HUES64 (cell line): ENCODE results near the gene P2RY13.

Experiments used
- H3K27ac ChIP-seq: 2 replicates; pipeline ENCODE4 v1.7.0; 2013; ENCODE audit warnings: low read depth, low read length, inconsistent platforms
- H3K27me3 ChIP-seq: 2 replicates; pipeline ENCODE4 v1.6.1; 2013; ENCODE audit warnings: mild to moderate bottlenecking, low read length; ENCODE audit not compliant: insufficient read depth
- H3K36me3 ChIP-seq: 2 replicates; pipeline ENCODE4 v1.6.1; 2013; ENCODE audit warnings: mild to moderate bottlenecking, low read length; ENCODE audit not compliant: insufficient read depth
- H3K4me1 ChIP-seq: 2 replicates; pipeline ENCODE4 v1.6.1; 2013; ENCODE audit warnings: mild to moderate bottlenecking, low read length, moderate library complexity; ENCODE audit not compliant: insufficient read depth
- H3K4me3 ChIP-seq: 2 replicates; pipeline ENCODE4 v1.5.1; 2013; ENCODE audit warnings: mild to moderate bottlenecking, low read length, moderate library complexity
- H3K9ac ChIP-seq: 2 replicates; pipeline ENCODE4 v1.6.1; 2013; ENCODE audit warnings: mild to moderate bottlenecking, low read depth, low read length
- H3K9me3 ChIP-seq: 2 replicates; pipeline ENCODE4 v1.6.1; 2013; ENCODE audit warnings: low read depth, low read length; ENCODE audit not compliant: insufficient read depth
- WGBS: fragments of 150-250, 120-280 bp; methylation state at CpG from one replicate; pipeline ENCODE4 v1.1.7; 2013; ENCODE audit warnings: missing lambda C conversion rate; 5-methylcytosine and 5-hydroxymethylcytosine counted together

P2RY13 gene

GRCh38 chr3:151307583-151308488 is 21.5 kb downstream of the P2RY13 start:
- Histone ChIP-seq H3K9ac (no peak overlapping the region), H3K27ac (no peak overlapping the region), H3K4me3 (no peak overlapping the region), H3K36me3 (no peaks in the 10 kb centered on the region), H3K27me3 (no peaks in the 10 kb centered on the region), H3K9me3 (no peaks in the 10 kb centered on the region), H3K4me1 (peaks cover 31% of the 10 kb centered on the region)
- WGBS = 89% methylated on average over 1 of the region's 1 CpG

GRCh38 chr3:151307131-151307530 is 22.2 kb downstream of the P2RY13 start:
- Histone ChIP-seq H3K27ac (no peak overlapping the region), H3K27me3 (no peaks in the 10 kb centered on the region), H3K9me3 (no peaks in the 10 kb centered on the region), H3K36me3 (no peaks in the 10 kb centered on the region), H3K4me3 (no peak overlapping the region), H3K9ac (no peak overlapping the region), H3K4me1 (peaks cover 28% of the 10 kb centered on the region)

- no peaks in the 10 kb centered on the region for H3K36me3 ChIP-seq
- H3K9ac ChIP-seq = no peak overlapping the region
- no peaks in the 10 kb centered on the region for H3K9me3 ChIP-seq
- 89% methylated on average over 6 of the region's 6 CpGs for WGBS
- peaks cover 28% of the 10 kb centered on the region for H3K4me1 ChIP-seq
- H3K4me3 ChIP-seq = no peak overlapping the region
- no peaks in the 10 kb centered on the region for H3K27me3 ChIP-seq
- no peak overlapping the region for H3K27ac ChIP-seq
These were observed 23.1 kb downstream of the P2RY13 start for GRCh38 chr3:151306168-151306810.

GRCh38 chr3:151305775-151306151 is 23.6 kb downstream of the P2RY13 start:
- Histone ChIP-seq H3K4me3 (no peak overlapping the region), H3K4me1 (peaks cover 28% of the 10 kb centered on the region), H3K36me3 (no peaks in the 10 kb centered on the region), H3K27me3 (no peaks in the 10 kb centered on the region), H3K9me3 (no peaks in the 10 kb centered on the region), H3K9ac (no peak overlapping the region), H3K27ac (peak overlapping the region; percentile 38; the same call in 1 of the 2 replicates)
- 81% methylated on average over 4 of the region's 4 CpGs for WGBS

- WGBS = 51% methylated on average over 7 of the region's 7 CpGs
- no peaks in the 10 kb centered on the region for H3K36me3 ChIP-seq
- H3K4me1 ChIP-seq = peaks cover 28% of the 10 kb centered on the region
- H3K27me3 ChIP-seq = no peaks in the 10 kb centered on the region
- H3K9me3 ChIP-seq = no peaks in the 10 kb centered on the region
- H3K9ac ChIP-seq = no peak overlapping the region; the same call in 1 of the 2 replicates
- H3K27ac ChIP-seq = peak overlapping the region; percentile 57; the same call in 1 of the 2 replicates
- H3K4me3 ChIP-seq = no peak overlapping the region
These were observed 24.1 kb downstream of the P2RY13 start for GRCh38 chr3:151305060-151305774.

GRCh38 chr3:151303751-151304150 is 25.6 kb downstream of the P2RY13 start:
- no peak overlapping the region for H3K9ac ChIP-seq
- H3K36me3 ChIP-seq = no peaks in the 10 kb centered on the region
- H3K9me3 ChIP-seq = no peaks in the 10 kb centered on the region
- peaks cover 28% of the 10 kb centered on the region for H3K4me1 ChIP-seq
- no peak overlapping the region for H3K4me3 ChIP-seq
- H3K27ac ChIP-seq = no peak overlapping the region
- 81% methylated on average over 1 of the region's 2 CpGs for WGBS
- H3K27me3 ChIP-seq = no peaks in the 10 kb centered on the region

GRCh38 chr3:151301787-151302186 is 27.6 kb downstream of the P2RY13 start:
- Histone ChIP-seq H3K27me3 (no peaks in the 10 kb centered on the region), H3K9me3 (no peaks in the 10 kb centered on the region), H3K9ac (no peak overlapping the region), H3K4me1 (peaks cover 28% of the 10 kb centered on the region), H3K27ac (no peak overlapping the region), H3K36me3 (no peaks in the 10 kb centered on the region), H3K4me3 (no peak overlapping the region)
- 93% methylated on average over 2 of the region's 3 CpGs for WGBS

- Histone ChIP-seq H3K4me1 (peaks cover 22% of the 10 kb centered on the region), H3K9me3 (no peaks in the 10 kb centered on the region), H3K27ac (no peak overlapping the region), H3K9ac (no peak overlapping the region), H3K27me3 (no peaks in the 10 kb centered on the region), H3K4me3 (no peak overlapping the region), H3K36me3 (no peaks in the 10 kb centered on the region)
- 100% methylated on average over 1 of the region's 1 CpG for WGBS
These were observed 28.8 kb downstream of the P2RY13 start for GRCh38 chr3:151300539-151300938.

- Histone ChIP-seq H3K4me3 (no peak overlapping the region), H3K9ac (no peak overlapping the region)
- WGBS = 85% methylated on average over 2 of the region's 2 CpGs
These were observed 30.3 kb downstream of the P2RY13 start for GRCh38 chr3:151299006-151299405.

GRCh38 chr3:151297429-151297828 is 31.9 kb downstream of the P2RY13 start:
- Histone ChIP-seq H3K9me3 (no peaks in the 10 kb centered on the region), H3K27me3 (no peaks in the 10 kb centered on the region), H3K9ac (no peak overlapping the region), H3K27ac (no peak overlapping the region), H3K4me3 (no peak overlapping the region), H3K4me1 (peaks cover 12% of the 10 kb centered on the region; the same call in 1 of the 2 replicates), H3K36me3 (no peaks in the 10 kb centered on the region)
- WGBS = 93% methylated on average over 1 of the region's 2 CpGs

More at GRCh38 chr3:151299006-151299405, 30.3 kb downstream of the P2RY13 start:
- H3K27me3 ChIP-seq = no peaks in the 10 kb centered on the region
- H3K4me1 ChIP-seq = peaks cover 12% of the 10 kb centered on the region; the same call in 1 of the 2 replicates
- no peaks in the 10 kb centered on the region for H3K36me3 ChIP-seq
- H3K27ac ChIP-seq = no peak overlapping the region
- H3K9me3 ChIP-seq = no peaks in the 10 kb centered on the region

- H3K9me3 ChIP-seq = no peaks in the 10 kb centered on the region
- 79% methylated on average over 3 of the region's 3 CpGs for WGBS
- no peaks in the 10 kb centered on the region for H3K27me3 ChIP-seq
These were observed 33.1 kb downstream of the P2RY13 start for GRCh38 chr3:151296226-151296625.

More at GRCh38 chr3:151296226-151296625, 33.1 kb downstream of the P2RY13 start:
- no peaks in the 10 kb centered on the region for H3K36me3 ChIP-seq
- H3K4me1 ChIP-seq = peaks cover 12% of the 10 kb centered on the region; the same call in 1 of the 2 replicates
- H3K27ac ChIP-seq = no peak overlapping the region
- no peak overlapping the region for H3K4me3 ChIP-seq
- no peak overlapping the region for H3K9ac ChIP-seq
